Stimulated activated CD4-positive, alpha-beta T cell treated with anti-CD3 and anti-CD28 coated beads, Interleukin-1b, Interleukin-23, amount 100 ng/mL, for 4 hours (primary cell): Measurements from ENCODE around the gene OTUB2.

Experiments
- DNase-seq, 2 donors: peaks; one replicate each; pipeline ENCODE4 v3.0.0-alpha.2; 2020; ENCODE audit warnings: low read depth in 2 of 2

OTUB2 gene

GRCh38 chr14:94041551-94042346 is 15.6 kb downstream of the OTUB2 start:
- no peak for DNase-seq

- no peak for DNase-seq
Observed at GRCh38 chr14:94042433-94043091, 16.4 kb downstream of the OTUB2 start.

GRCh38 chr14:94043111-94043755 is 17.1 kb downstream of the OTUB2 start:
- no peak for DNase-seq

GRCh38 chr14:94043756-94044475 is 17.8 kb downstream of the OTUB2 start:
- DNase-seq, result no peak

- DNase-seq, result no peak
Observed at GRCh38 chr14:94044476-94045091, 18.4 kb downstream of the OTUB2 start.

- no peak for DNase-seq
Observed at GRCh38 chr14:94045101-94045500, 19.0 kb downstream of the OTUB2 start.

GRCh38 chr14:94045563-94046345 is 19.6 kb downstream of the OTUB2 start:
- DNase-seq, result no peak

GRCh38 chr14:94046696-94047250 is 20.6 kb downstream of the OTUB2 start:
- no peak for DNase-seq

- no peak for DNase-seq
Observed at GRCh38 chr14:94047581-94047980, 21.4 kb downstream of the OTUB2 start.

GRCh38 chr14:94048691-94049624 is 22.8 kb downstream of the OTUB2 start:
- DNase-seq, result no peak

- no peak for DNase-seq
Observed at GRCh38 chr14:94049625-94050023, 23.5 kb downstream of the OTUB2 start.

GRCh38 chr14:94050231-94050880 is 24.2 kb downstream of the OTUB2 start:
- no peak for DNase-seq

GRCh38 chr14:94051115-94051514 is 25.0 kb downstream of the OTUB2 start:
- no peak for DNase-seq

- DNase-seq, result no peak
Observed at GRCh38 chr14:94051779-94052178, 25.6 kb downstream of the OTUB2 start.

GRCh38 chr14:94052199-94052598 is 26.1 kb downstream of the OTUB2 start:
- DNase-seq, result no peak

GRCh38 chr14:94052662-94053061 is 26.5 kb downstream of the OTUB2 start:
- no peak for DNase-seq

- DNase-seq, result no peak
Observed at GRCh38 chr14:94054401-94054800, 28.3 kb downstream of the OTUB2 start.

GRCh38 chr14:94054936-94055335 is 28.8 kb downstream of the OTUB2 start:
- no peak for DNase-seq
